HL-60 (cell line): Measurements from ENCODE around the gene SPATA20.

Experiments
- DNase-seq, 2 experiments: peaks; one replicate each; pipeline ENCODE4 v3.0.0-alpha.2; 2010 to 2020; ENCODE audit warnings: low read depth in 1 of 2, low spot score in 1 of 2
- H3K27ac ChIP-seq: fragments of 250-450 bp; sonication (Bioruptor Pico); replicated peaks from 2 replicates; pipeline ENCODE4 v1.5.1; 2020; ENCODE audit warnings: mild to moderate bottlenecking, moderate library complexity
- H3K27me3 ChIP-seq: fragments of 250-450 bp; sonication (Bioruptor Pico); 2 replicates; pipeline ENCODE4 v1.5.1; 2021; ENCODE audit warnings: mild to moderate bottlenecking, moderate library complexity; ENCODE audit not compliant: insufficient read depth, poor library complexity, severe bottlenecking
- H3K4me3 ChIP-seq: replicated peaks from 2 replicates; pipeline ENCODE4 v1.5.1; 2011; ENCODE audit warnings: mild to moderate bottlenecking, control low read depth, low read length; ENCODE audit not compliant: insufficient read depth
- GABPA ChIP-seq: IDR thresholded peaks from 2 replicates; pipeline ENCODE4 v1.6.1; 2012; ENCODE audit warnings: low read depth
- POLR2AphosphoS5 ChIP-seq: IDR thresholded peaks from 2 replicates; pipeline ENCODE4 v1.6.1; 2012; ENCODE audit warnings: low read depth
- SPI1 ChIP-seq: IDR thresholded peaks from 2 replicates; pipeline ENCODE4 v1.6.1; 2012; ENCODE audit warnings: low read depth, mild to moderate bottlenecking, borderline replicate concordance
- TF ChIP-seq, protein P1 (sequence below): IDR thresholded peaks from 2 replicates; pipeline ENCODE4 v1.6.1; 2012; ENCODE audit warnings: low read depth; ENCODE audit not compliant: insufficient replicate concordance
- TF ChIP-seq, protein P2 (sequence below): IDR thresholded peaks from one replicate; pipeline ENCODE4 v1.5.1; 2011; ENCODE audit warnings: low read length, control low read depth, inconsistent platforms; ENCODE audit not compliant: insufficient read depth

Gene SPATA20

DNA sequence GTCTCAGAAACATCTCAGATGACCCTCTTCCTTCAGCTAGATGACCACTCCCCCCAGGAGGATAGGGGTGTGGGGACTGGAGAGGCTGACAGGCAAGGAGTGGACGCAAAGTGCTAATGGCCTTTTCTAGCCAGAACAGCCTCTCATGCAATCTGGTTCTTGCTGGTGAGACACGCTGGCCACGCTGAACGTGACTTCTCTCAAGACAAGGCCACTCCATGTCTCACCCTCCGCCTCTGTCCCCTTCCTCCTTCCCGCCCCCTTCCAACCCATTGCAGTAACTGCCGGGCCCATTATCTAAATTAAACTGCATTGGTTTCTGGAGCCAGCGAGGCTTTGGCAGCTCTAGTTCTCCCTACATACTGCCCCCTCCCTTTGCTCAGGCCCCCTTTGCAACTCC lies 23.1 kb downstream of the SPATA20 start:
- peaks cover 17% of the 10 kb centered on the region for H3K27me3 ChIP-seq
- DNase-seq, result no peak
- TF ChIP-seq, protein P1, sequence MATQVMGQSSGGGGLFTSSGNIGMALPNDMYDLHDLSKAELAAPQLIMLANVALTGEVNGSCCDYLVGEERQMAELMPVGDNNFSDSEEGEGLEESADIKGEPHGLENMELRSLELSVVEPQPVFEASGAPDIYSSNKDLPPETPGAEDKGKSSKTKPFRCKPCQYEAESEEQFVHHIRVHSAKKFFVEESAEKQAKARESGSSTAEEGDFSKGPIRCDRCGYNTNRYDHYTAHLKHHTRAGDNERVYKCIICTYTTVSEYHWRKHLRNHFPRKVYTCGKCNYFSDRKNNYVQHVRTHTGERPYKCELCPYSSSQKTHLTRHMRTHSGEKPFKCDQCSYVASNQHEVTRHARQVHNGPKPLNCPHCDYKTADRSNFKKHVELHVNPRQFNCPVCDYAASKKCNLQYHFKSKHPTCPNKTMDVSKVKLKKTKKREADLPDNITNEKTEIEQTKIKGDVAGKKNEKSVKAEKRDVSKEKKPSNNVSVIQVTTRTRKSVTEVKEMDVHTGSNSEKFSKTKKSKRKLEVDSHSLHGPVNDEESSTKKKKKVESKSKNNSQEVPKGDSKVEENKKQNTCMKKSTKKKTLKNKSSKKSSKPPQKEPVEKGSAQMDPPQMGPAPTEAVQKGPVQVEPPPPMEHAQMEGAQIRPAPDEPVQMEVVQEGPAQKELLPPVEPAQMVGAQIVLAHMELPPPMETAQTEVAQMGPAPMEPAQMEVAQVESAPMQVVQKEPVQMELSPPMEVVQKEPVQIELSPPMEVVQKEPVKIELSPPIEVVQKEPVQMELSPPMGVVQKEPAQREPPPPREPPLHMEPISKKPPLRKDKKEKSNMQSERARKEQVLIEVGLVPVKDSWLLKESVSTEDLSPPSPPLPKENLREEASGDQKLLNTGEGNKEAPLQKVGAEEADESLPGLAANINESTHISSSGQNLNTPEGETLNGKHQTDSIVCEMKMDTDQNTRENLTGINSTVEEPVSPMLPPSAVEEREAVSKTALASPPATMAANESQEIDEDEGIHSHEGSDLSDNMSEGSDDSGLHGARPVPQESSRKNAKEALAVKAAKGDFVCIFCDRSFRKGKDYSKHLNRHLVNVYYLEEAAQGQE, result no peak
- no peak for TF ChIP-seq GABPA
- TF ChIP-seq SPI1, result no peak
- TF ChIP-seq, protein P2, sequence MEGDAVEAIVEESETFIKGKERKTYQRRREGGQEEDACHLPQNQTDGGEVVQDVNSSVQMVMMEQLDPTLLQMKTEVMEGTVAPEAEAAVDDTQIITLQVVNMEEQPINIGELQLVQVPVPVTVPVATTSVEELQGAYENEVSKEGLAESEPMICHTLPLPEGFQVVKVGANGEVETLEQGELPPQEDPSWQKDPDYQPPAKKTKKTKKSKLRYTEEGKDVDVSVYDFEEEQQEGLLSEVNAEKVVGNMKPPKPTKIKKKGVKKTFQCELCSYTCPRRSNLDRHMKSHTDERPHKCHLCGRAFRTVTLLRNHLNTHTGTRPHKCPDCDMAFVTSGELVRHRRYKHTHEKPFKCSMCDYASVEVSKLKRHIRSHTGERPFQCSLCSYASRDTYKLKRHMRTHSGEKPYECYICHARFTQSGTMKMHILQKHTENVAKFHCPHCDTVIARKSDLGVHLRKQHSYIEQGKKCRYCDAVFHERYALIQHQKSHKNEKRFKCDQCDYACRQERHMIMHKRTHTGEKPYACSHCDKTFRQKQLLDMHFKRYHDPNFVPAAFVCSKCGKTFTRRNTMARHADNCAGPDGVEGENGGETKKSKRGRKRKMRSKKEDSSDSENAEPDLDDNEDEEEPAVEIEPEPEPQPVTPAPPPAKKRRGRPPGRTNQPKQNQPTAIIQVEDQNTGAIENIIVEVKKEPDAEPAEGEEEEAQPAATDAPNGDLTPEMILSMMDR, result no peak
- no peak for TF ChIP-seq POLR2AphosphoS5
- H3K27ac ChIP-seq, result no peak overlapping the region
- H3K4me3 ChIP-seq, result no peak overlapping the region

DNA sequence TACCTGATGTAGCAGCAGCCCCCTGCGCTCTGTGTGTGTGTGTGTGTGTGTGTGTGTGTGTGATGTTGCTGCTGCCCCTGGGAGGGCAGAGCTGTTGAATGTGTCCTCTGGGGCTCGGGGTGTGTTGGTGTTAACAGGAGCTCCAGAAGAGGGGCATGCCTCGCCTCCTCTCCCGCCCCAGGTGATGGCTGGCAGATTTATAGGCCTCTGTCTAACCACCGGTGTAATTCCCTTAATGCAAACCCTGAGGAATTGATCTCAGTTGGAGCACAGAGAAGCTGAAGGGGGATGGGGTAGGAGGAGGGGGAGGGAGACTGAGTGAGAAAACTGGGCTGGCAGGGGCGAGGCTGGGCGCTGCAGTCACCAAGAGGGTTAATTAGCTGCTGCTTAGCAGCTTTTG lies 23.6 kb downstream of the SPATA20 start:
- no peak for DNase-seq
- TF ChIP-seq GABPA (no peak), POLR2AphosphoS5 (no peak), SPI1 (no peak)
- TF ChIP-seq, protein P2, result no peak
- TF ChIP-seq, protein P1, result no peak
- Histone ChIP-seq H3K4me3 (no peak overlapping the region), H3K27ac (no peak overlapping the region), H3K27me3 (peaks cover 15% of the 10 kb centered on the region)

DNA sequence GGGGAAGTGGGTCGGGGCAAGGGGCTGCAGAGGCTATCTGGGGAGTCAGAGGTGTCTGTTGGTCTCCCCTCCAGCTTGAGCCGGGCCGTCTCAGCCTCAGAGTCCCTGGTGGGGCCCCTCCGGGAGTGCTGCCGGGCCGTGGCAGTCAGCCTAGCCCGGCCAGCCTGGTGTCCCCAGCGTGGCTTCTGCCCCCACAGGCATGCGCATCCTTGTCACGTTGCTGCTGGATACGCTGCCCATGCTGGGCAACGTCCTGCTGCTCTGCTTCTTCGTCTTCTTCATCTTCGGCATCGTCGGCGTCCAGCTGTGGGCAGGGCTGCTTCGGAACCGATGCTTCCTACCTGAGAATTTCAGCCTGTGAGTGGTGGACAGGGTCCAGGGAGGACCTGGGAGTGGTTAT lies 24.7 kb downstream of the SPATA20 start:
- TF ChIP-seq POLR2AphosphoS5 (no peak), GABPA (no peak)
- TF ChIP-seq, protein P1, result no peak
- no peak overlapping the region for H3K4me3 ChIP-seq
- H3K27me3 ChIP-seq, result peaks cover 5% of the 10 kb centered on the region
- no peak overlapping the region for H3K27ac ChIP-seq
- no peak for DNase-seq

DNA sequence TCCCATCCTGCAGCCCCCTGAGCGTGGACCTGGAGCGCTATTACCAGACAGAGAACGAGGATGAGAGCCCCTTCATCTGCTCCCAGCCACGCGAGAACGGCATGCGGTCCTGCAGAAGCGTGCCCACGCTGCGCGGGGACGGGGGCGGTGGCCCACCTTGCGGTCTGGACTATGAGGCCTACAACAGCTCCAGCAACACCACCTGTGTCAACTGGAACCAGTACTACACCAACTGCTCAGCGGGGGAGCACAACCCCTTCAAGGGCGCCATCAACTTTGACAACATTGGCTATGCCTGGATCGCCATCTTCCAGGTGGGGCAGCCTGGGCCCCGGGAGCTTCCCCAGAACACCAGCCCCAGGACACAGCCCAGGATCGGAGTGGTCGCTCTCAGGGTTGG lies 25.6 kb downstream of the SPATA20 start:
- H3K27me3 ChIP-seq, result peaks cover under 1% of the 10 kb centered on the region
- no peak for DNase-seq
- H3K27ac ChIP-seq, result no peak overlapping the region
- no peak overlapping the region for H3K4me3 ChIP-seq
- TF ChIP-seq, protein P2, result no peak
- TF ChIP-seq SPI1 (no peak), POLR2AphosphoS5 (no peak), GABPA (no peak)
- TF ChIP-seq, protein P1, result no peak
